Sigmoid colon (tissue), 7 donors: ENCODE measurements around the gene KCNK15. TPM values are rescaled to one million over a fixed set of nuclear protein-coding genes. Genes with fewer than 3 reads are reported as not detected.
A peak's percentile ranks its signal among the peaks of the same experiment; 100 is the strongest.

Source experiments
- DNase-seq: peaks from one replicate; pipeline ENCODE4 v3.0.0-alpha.2; 2019
- H3K27ac ChIP-seq, 4 donors: fragments of 200-600 bp; sonication (generic); one replicate each; pipeline ENCODE4 v1.5.1; 2016 to 2019; ENCODE audit warnings: mild to moderate bottlenecking in 1 of 4
- H3K27me3 ChIP-seq, 3 donors: fragments of 200-600 bp; sonication (generic); one replicate each; pipeline ENCODE4 v1.5.1; 2019; ENCODE audit warnings: mild to moderate bottlenecking in 1 of 3
- H3K36me3 ChIP-seq, 4 donors: fragments of 200-600 bp; sonication (generic); one replicate each; pipeline ENCODE4 v1.5.1; 2016 to 2019
- H3K4me1 ChIP-seq, 4 donors: fragments of 200-600 bp; sonication (generic); one replicate each; pipeline ENCODE4 v1.5.1; 2017 to 2019
- H3K4me3 ChIP-seq, 4 donors: fragments of 200-600 bp; sonication (generic); one replicate each; pipeline ENCODE4 v1.5.1; 2017 to 2019; ENCODE audit warnings: mild to moderate bottlenecking in 2 of 4, moderate library complexity in 1 of 4
- H3K9me3 ChIP-seq, 4 donors: fragments of 200-600 bp in 3 of 4; sonication (generic) in 3 of 4; one replicate each; pipeline versions ENCODE4 v1.5.1 to v1.6.1; 2013 to 2019
- CTCF ChIP-seq, 4 experiments: fragments of 450-650 bp in 3 of 4; fragments of 200-600 bp in 1 of 4; IDR thresholded peaks; one replicate each; pipeline ENCODE4 v1.5.1; 2016 to 2019; ENCODE audit warnings: antibody characterized with exemption in 4 of 4, mild to moderate bottlenecking in 3 of 4, moderate library complexity in 2 of 4
- EP300 ChIP-seq, 4 donors: sonication (generic); formaldehyde crosslinking; IDR thresholded peaks; one replicate each; pipeline ENCODE4 v1.6.1; 2017; ENCODE audit warnings: antibody characterized with exemption in 4 of 4
- POLR2A ChIP-seq, 2 donors: fragments of 450-650 bp; IDR thresholded peaks; one replicate each; pipeline ENCODE4 v1.6.1; 2016; ENCODE audit warnings: antibody characterized with exemption in 2 of 2, mild to moderate bottlenecking in 2 of 2, moderate library complexity in 2 of 2
- POLR2AphosphoS5 ChIP-seq, 4 donors: sonication (generic); formaldehyde crosslinking; IDR thresholded peaks; one replicate each; pipeline ENCODE4 v1.6.1; 2017; ENCODE audit warnings: antibody characterized with exemption in 4 of 4
- WGBS, 2 donors: extraction: QIAGEN DNeasy Blood & Tissue Kit; methylation state at CpG; one replicate each; pipeline ENCODE4 v1.1.7; 2013; 5-methylcytosine and 5-hydroxymethylcytosine counted together
- intact Hi-C: fragments of 100-400 bp; cut with DNase I; formaldehyde crosslinking; loops from one replicate; pipeline ENCODE4 v1.15.1; 2023
- polyA plus RNA-seq, 3 donors: library from polyadenylated mRNA; stranded (reverse); fragments of 200-250 nt; gene quantifications; one replicate each; pipeline ENCODE4 v1.2.3, GENCODE V29; 2013
- total RNA-seq, 4 donors: library from RNA; depleted of rRNA; stranded (reverse); fragments of >200 nt; gene quantifications; one replicate each; pipeline ENCODE4 v1.1.0, GENCODE V29; 2016
- donor health status: healthy with polysubstance abuse.
- donor health status: Bipolar disorder and iron deficiency.
- donor health status: healthy.

Gene KCNK15
- total and polyA plus RNA-seq, 7 donors: 0.28 to 2.1 (median 0.66) TPM; not detected in 1

GRCh38 chr20:44742304-44743079 lies 3.2 kb upstream of the KCNK15 start:
- intact Hi-C loops: no loop called here
- Histone ChIP-seq H3K4me1 (peaks cover 0 to 16% (median 11%) of the 10 kb centered on the region in 4 donors), H3K27me3 (peaks cover 8 to 40% (median 17%) of the 10 kb centered on the region in 3 donors), H3K9me3 (no peaks in the 10 kb centered on the region), H3K4me3 (no peak overlapping the region), H3K36me3 (no peaks in the 10 kb centered on the region), H3K27ac (peak overlapping the region in 1 of 4 donors; percentile 38)
- no peak for DNase-seq
- TF ChIP-seq POLR2AphosphoS5 (IDR thresholded peaks at IDR 0.05) (no peak), EP300 (IDR thresholded peaks at IDR 0.05) (no peak), CTCF (IDR thresholded peaks at IDR 0.05) (no peak), POLR2A (IDR thresholded peaks at IDR 0.05) (no peak)
- 87 to 90% methylated on average over 14 of the region's 14 CpGs for WGBS, 2 donors

GRCh38 chr20:44743080-44743701 lies 2.5 kb upstream of the KCNK15 start:
- Histone ChIP-seq H3K27ac (peak overlapping the region in 1 of 4 donors; percentile 38), H3K4me3 (no peak overlapping the region), H3K27me3 (peaks cover 8 to 40% (median 17%) of the 10 kb centered on the region in 3 donors), H3K4me1 (peaks cover 0 to 16% (median 11%) of the 10 kb centered on the region in 4 donors), H3K9me3 (no peaks in the 10 kb centered on the region), H3K36me3 (no peaks in the 10 kb centered on the region)
- TF ChIP-seq EP300 (IDR thresholded peaks at IDR 0.05) (no peak), CTCF (IDR thresholded peaks at IDR 0.05) (no peak), POLR2AphosphoS5 (IDR thresholded peaks at IDR 0.05) (no peak), POLR2A (IDR thresholded peaks at IDR 0.05) (no peak)
- intact Hi-C loops: no loop called here
- no peak for DNase-seq
- 70 to 75% methylated on average over 7 of the region's 7 CpGs for WGBS, 2 donors

- H3K4me3 ChIP-seq: no peak overlapping the region
- peaks cover 8 to 42% (median 17%) of the 10 kb centered on the region in 3 donors for H3K27me3 ChIP-seq
- intact Hi-C loops: no loop called here
- TF ChIP-seq POLR2AphosphoS5 (IDR thresholded peaks at IDR 0.05) (no peak), EP300 (IDR thresholded peaks at IDR 0.05) (no peak), CTCF (IDR thresholded peaks at IDR 0.05) (no peak), POLR2A (IDR thresholded peaks at IDR 0.05) (no peak)
- no peaks in the 10 kb centered on the region for H3K9me3 ChIP-seq
- no peak overlapping the region for H3K27ac ChIP-seq
- no peaks in the 10 kb centered on the region for H3K36me3 ChIP-seq
- WGBS, 2 donors: 91 to 93% methylated on average over 12 of the region's 12 CpGs
- DNase-seq: no peak
- H3K4me1 ChIP-seq: peaks cover 0 to 14% (median 11%) of the 10 kb centered on the region in 4 donors
These were observed 1.6 kb upstream of the KCNK15 start for GRCh38 chr20:44743916-44744655.

GRCh38 chr20:44745122-44745597 lies 505 bp upstream of the KCNK15 start:
- Histone ChIP-seq H3K27me3 (peaks cover 11 to 53% (median 24%) of the 10 kb centered on the region in 3 donors), H3K27ac (peak overlapping the region in 3 of 4 donors; percentile 1 to 72 (median 30)), H3K4me1 (peaks cover 0 to 13% (median 11%) of the 10 kb centered on the region in 4 donors), H3K9me3 (no peaks in the 10 kb centered on the region), H3K36me3 (no peaks in the 10 kb centered on the region), H3K4me3 (peak overlapping the region; percentile 28 to 57 (median 50))
- no peak for TF ChIP-seq POLR2A (IDR thresholded peaks at IDR 0.05)
- TF ChIP-seq CTCF (IDR thresholded peaks at IDR 0.05): no peak
- TF ChIP-seq EP300 (IDR thresholded peaks at IDR 0.05): no peak
- no peak for TF ChIP-seq POLR2AphosphoS5 (IDR thresholded peaks at IDR 0.05)
- intact Hi-C loops: no loop called here
- 27 to 48% methylated on average over 5 of the region's 5 CpGs for WGBS, 2 donors
- no peak for DNase-seq
